Right lobe of liver (tissue), 4 donors: ENCODE results near the gene PDE6A.
"Not testable (repeated sequence)": the region's sequence is repeated elsewhere in the genome, so short reads cannot be mapped to it uniquely, and the experiment has no call there.

Experiments
- POLR2A ChIP-seq: fragments of 450-650 bp; IDR thresholded peaks from one replicate; pipeline ENCODE4 v1.6.1; 2017; ENCODE audit warnings: antibody characterized with exemption, mild to moderate bottlenecking
- TF ChIP-seq, protein P1 (sequence below), 4 donors: fragments of 200-600 bp in 3 of 4; fragments of 450-650 bp in 1 of 4; IDR thresholded peaks; one replicate each; pipeline versions ENCODE4 v1.5.1 to v1.8.0; 2016 to 2022; ENCODE audit warnings: antibody characterized with exemption in 4 of 4, mild to moderate bottlenecking in 2 of 4
- donor health status: DM: no; HTN: no; CAD: no.
- donor health status: DM: no; HTN: no; CAD: no.
- donor health status: DM: no; HTN: yes; CAD: no.

DNA sequence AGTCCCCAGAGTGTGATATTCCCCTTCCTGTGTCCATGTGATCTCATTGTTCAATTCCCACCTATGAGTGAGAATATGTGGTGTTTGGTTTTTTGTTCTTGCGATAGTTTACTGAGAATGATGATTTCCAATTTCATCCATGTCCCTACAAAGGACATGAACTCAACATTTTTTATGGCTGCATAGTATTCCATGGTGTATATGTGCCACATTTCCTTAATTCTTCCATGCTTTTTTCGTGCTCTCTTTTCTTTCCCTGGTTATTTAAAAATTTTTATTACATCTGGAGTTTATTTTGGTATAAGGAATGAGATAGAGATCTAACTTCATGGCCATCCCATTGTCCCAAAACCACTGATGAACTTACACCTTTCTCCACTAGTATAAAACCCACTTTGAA, 65.0 kb downstream of the PDE6A start:
- TF ChIP-seq, protein P1, sequence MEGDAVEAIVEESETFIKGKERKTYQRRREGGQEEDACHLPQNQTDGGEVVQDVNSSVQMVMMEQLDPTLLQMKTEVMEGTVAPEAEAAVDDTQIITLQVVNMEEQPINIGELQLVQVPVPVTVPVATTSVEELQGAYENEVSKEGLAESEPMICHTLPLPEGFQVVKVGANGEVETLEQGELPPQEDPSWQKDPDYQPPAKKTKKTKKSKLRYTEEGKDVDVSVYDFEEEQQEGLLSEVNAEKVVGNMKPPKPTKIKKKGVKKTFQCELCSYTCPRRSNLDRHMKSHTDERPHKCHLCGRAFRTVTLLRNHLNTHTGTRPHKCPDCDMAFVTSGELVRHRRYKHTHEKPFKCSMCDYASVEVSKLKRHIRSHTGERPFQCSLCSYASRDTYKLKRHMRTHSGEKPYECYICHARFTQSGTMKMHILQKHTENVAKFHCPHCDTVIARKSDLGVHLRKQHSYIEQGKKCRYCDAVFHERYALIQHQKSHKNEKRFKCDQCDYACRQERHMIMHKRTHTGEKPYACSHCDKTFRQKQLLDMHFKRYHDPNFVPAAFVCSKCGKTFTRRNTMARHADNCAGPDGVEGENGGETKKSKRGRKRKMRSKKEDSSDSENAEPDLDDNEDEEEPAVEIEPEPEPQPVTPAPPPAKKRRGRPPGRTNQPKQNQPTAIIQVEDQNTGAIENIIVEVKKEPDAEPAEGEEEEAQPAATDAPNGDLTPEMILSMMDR (IDR thresholded peaks at IDR 0.05) = not testable (repeated sequence)
- TF ChIP-seq POLR2A = not testable (repeated sequence)
